K562 (cell line): ENCODE measurements around the gene LSS. TPM values are rescaled to one million over a fixed set of nuclear protein-coding genes. Genes with fewer than 3 reads are reported as not detected.

ENCODE experiments used
- ATAC-seq: fragments of 200-7000 bp; cut with Tn5 transposase; 3 replicates; pipeline ENCODE4 v1.9.1; 2020; ENCODE audit warnings: moderate library complexity
- BruUV-seq: library from RNA; stranded (reverse); fragments of 400-500 nt; replicated peaks from 2 replicates; lab custom pipeline; 2021; lab: Mats Ljungman, UMichigan
- CTCF ChIA-PET: fragments of 300-600 bp; formaldehyde crosslinking; extraction: SDS; loops from one replicate; lab custom pipeline; 2021; ENCODE audit warnings: low intra/inter-chr PET ratio; lab: Yijun Ruan, JAX
- POLR2A ChIA-PET: fragments of 300-600, 350-650 bp; sonication (Branson Sonifier 250); formaldehyde crosslinking; extraction: SDS; loops from one replicate; lab custom pipeline; 2021; ENCODE audit warnings: antibody characterized with exemption, inconsistent platforms; lab: Yijun Ruan, JAX
- DNase-seq, 4 experiments: peaks; one replicate each; pipeline versions ENCODE4 v3.0.0 to v3.0.0-alpha.2; 2011 to 2018; ENCODE audit warnings: low spot score in 3 of 4, mixed read lengths in 3 of 4; ENCODE audit errors: extremely low read depth in 1 of 4
- FAIRE-seq: peaks from 2 replicates; lab custom pipeline; 2011; peaks lifted over from hg19 to GRCh38; lab: Jason Lieb, UNC
- H2AFZ ChIP-seq: 2 replicates; pipeline ENCODE4 v1.6.0; 2011; ENCODE audit warnings: low read depth, low read length, control low read depth, inconsistent platforms
- H3K27ac ChIP-seq: fragments of 200-600 bp; 3 replicates; pipeline ENCODE4 v1.8.0; 2011; ENCODE audit warnings: low read depth, mild to moderate bottlenecking, control low read depth, inconsistent platforms, low read length, moderate library complexity, mixed read lengths; ENCODE audit errors: extremely low read depth
- H3K27me3 ChIP-seq, 2 experiments: fragments of 300-600 bp in 1 of 2; 2 replicates in 1 of 2; 3 replicates in 1 of 2; pipeline versions ENCODE4 v1.6.0 to v1.8.0; 2011; ENCODE audit warnings: inconsistent platforms in 2 of 2, low read length in 2 of 2, mild to moderate bottlenecking in 1 of 2, mixed read lengths in 1 of 2, moderate library complexity in 1 of 2; ENCODE audit not compliant: control insufficient read depth in 2 of 2, insufficient read depth in 2 of 2
- H3K36me3 ChIP-seq: fragments of 300-600 bp; 3 replicates; pipeline ENCODE4 v1.8.0; 2011; ENCODE audit warnings: mild to moderate bottlenecking, low read length, inconsistent platforms; ENCODE audit not compliant: control insufficient read depth, insufficient read depth
- H3K4me1 ChIP-seq, 2 experiments: fragments of 200-600 bp in 1 of 2; replicated peaks in 1 of 2; 2 replicates in 1 of 2; 3 replicates in 1 of 2; pipeline versions ENCODE4 v1.5.1 to v1.8.0; 2011; ENCODE audit warnings: inconsistent platforms in 2 of 2, low read length in 2 of 2, mild to moderate bottlenecking in 1 of 2, mixed read lengths in 1 of 2, moderate library complexity in 1 of 2; ENCODE audit not compliant: control insufficient read depth in 2 of 2, insufficient read depth in 2 of 2
- H3K4me2 ChIP-seq: 2 replicates; pipeline ENCODE4 v1.6.1; 2011; ENCODE audit warnings: low read length, control low read depth, inconsistent platforms, mixed read lengths; ENCODE audit not compliant: insufficient read depth
- H3K4me3 ChIP-seq: fragments of 200-600 bp; sonication (generic), shearing (Covaris generic); 2 replicates; pipeline ENCODE4 v1.5.1; 2016; ENCODE audit warnings: control low read depth, inconsistent platforms
- H3K79me2 ChIP-seq: fragments of 200-600 bp; 3 replicates; pipeline ENCODE4 v1.8.0; 2011; ENCODE audit warnings: low read length, inconsistent platforms; ENCODE audit not compliant: control insufficient read depth, insufficient read depth
- H3K9ac ChIP-seq, 2 experiments: 2 replicates each; pipeline versions ENCODE4 v1.6.0 to v1.6.1; 2011; ENCODE audit warnings: low read depth in 2 of 2, low read length in 2 of 2, control low read depth in 1 of 2, inconsistent platforms in 1 of 2, mild to moderate bottlenecking in 1 of 2, mixed read lengths in 1 of 2; ENCODE audit not compliant: insufficient read depth in 1 of 2
- H3K9me1 ChIP-seq: one replicate; pipeline ENCODE4 v1.6.0; 2011; ENCODE audit warnings: inconsistent platforms, mild to moderate bottlenecking, low read length, moderate library complexity; ENCODE audit not compliant: control insufficient read depth, insufficient read depth
- H3K9me3 ChIP-seq: replicated peaks from 2 replicates; pipeline ENCODE4 v1.5.1; 2011; ENCODE audit warnings: low read depth, low read length, inconsistent platforms; ENCODE audit not compliant: control insufficient read depth, insufficient read depth
- H4K20me1 ChIP-seq: replicated peaks from 2 replicates; pipeline ENCODE4 v1.6.1; 2011; ENCODE audit warnings: low read length, inconsistent platforms, mixed read lengths; ENCODE audit not compliant: control insufficient read depth, insufficient read depth
- CLOCK ChIP-seq: fragments of 250-450 bp; sonication (Bioruptor Pico); IDR thresholded peaks from 2 replicates; pipeline ENCODE4 v1.4.0; 2020; ENCODE audit warnings: mild to moderate bottlenecking, moderate library complexity, borderline replicate concordance
- HSF4 ChIP-seq: fragments of 250-450 bp; sonication (Bioruptor Pico); IDR thresholded peaks from 2 replicates; pipeline ENCODE4 v2.1.2; 2022; ENCODE audit warnings: mild to moderate bottlenecking, moderate library complexity, borderline replicate concordance
- NFXL1 ChIP-seq: fragments of 450-650 bp; formaldehyde crosslinking; IDR thresholded peaks from 2 replicates; pipeline ENCODE4 v1.4.0; 2021; ENCODE audit warnings: mild to moderate bottlenecking
- RFX1 ChIP-seq: fragments of 450-650 bp; IDR thresholded peaks from 2 replicates; pipeline ENCODE4 v1.6.1; 2016; ENCODE audit warnings: mild to moderate bottlenecking, moderate library complexity
- RREB1 ChIP-seq: fragments of 250-450 bp; sonication (Bioruptor Pico); IDR thresholded peaks from 2 replicates; pipeline ENCODE4 v1.4.0; 2020
- TAF7 ChIP-seq: fragments of 450-650 bp; IDR thresholded peaks from 2 replicates; pipeline ENCODE4 v1.6.1; 2016; ENCODE audit warnings: missing genetic modification characterization, missing compliant biosample characterization
- TAL1 ChIP-seq: fragments of 450-650 bp; IDR thresholded peaks from 2 replicates; pipeline ENCODE4 v1.6.1; 2016; ENCODE audit warnings: mild to moderate bottlenecking
- ZBTB33 ChIP-seq: sonication (generic); formaldehyde crosslinking; IDR thresholded peaks from 2 replicates; pipeline ENCODE4 v1.8.1; 2023; ENCODE audit warnings: mild to moderate bottlenecking, missing genetic modification reagents
- ZKSCAN8 ChIP-seq: fragments of 200-800 bp; sonication (Bioruptor generic); IDR thresholded peaks from 2 replicates; pipeline ENCODE4 v1.6.1; 2016; ENCODE audit warnings: missing genetic modification characterization, missing compliant biosample characterization
- ZNF174 ChIP-seq: fragments of 250-450 bp; sonication (Bioruptor Pico); IDR thresholded peaks from 2 replicates; pipeline ENCODE4 v1.4.0; 2020; ENCODE audit warnings: mild to moderate bottlenecking
- WGBS: fragments of 100-300 bp; shearing (Covaris generic); methylation state at CpG from one replicate; pipeline ENCODE4 v1.1.6; 2016; ENCODE audit warnings: low coverage, mixed read lengths; ENCODE audit not compliant: insufficient coverage; ENCODE audit errors: missing lambda C conversion rate; 5-methylcytosine and 5-hydroxymethylcytosine counted together
- in situ Hi-C: fragments of 300-500 bp; cut with MboI; formaldehyde crosslinking; loops from 4 replicates; pipeline ENCODE4 v1.15.0; 2018; ENCODE audit warnings: inconsistent platforms, mixed read lengths
- intact Hi-C: fragments of 100-400 bp; cut with micrococcal nuclease; formaldehyde crosslinking; loops from 2 replicates; pipeline ENCODE4 v1.14.2; 2022
- polyA plus RNA-seq, 8 experiments: library from polyadenylated mRNA; depleted of rRNA in 4 of 8; stranded (reverse) in 5 of 8; unstranded in 3 of 8; fragments of >200 nt; fragmentation: Nextera tagmentation in 2 of 8; fragmentation: Illumina TruSeq in 1 of 8; extraction: Ambion mirVana in 2 of 8; extraction: Trizol in 1 of 8; gene quantifications; 2 replicates each; pipeline versions ENCODE4 v1.2.1 to v1.2.3, GENCODE V29; 2011 to 2014; ENCODE audit warnings: inconsistent platforms in 1 of 8, missing spikeins in 1 of 8
- total RNA-seq, 7 experiments: library from RNA; depleted of rRNA in 6 of 7; stranded (reverse); fragments of >200 nt in 6 of 7; fragmentation: Illumina TruSeq in 2 of 7; extraction: Trizol in 2 of 7; gene quantifications; 2 replicates each; pipeline versions ENCODE4 v1.2.1 to v1.2.3, GENCODE V29; 2011 to 2021; ENCODE audit warnings: low replicate concordance in 1 of 7

The LSS gene
- total and polyA plus RNA-seq, 9 of the 15 experiments (the other 6 are each of a cell fraction or from before 2014, with no cell fraction given): 2.2 to 89.5 (median 37.4) TPM

GRCh38 chr21:46180778-46181391 lies 47.7 kb downstream of the LSS start:
- Histone ChIP-seq H2AFZ (no peak overlapping the region; the same call in 1 of the 2 replicates), H3K9me3 (no peaks in the 10 kb centered on the region), H3K9me1 (peaks cover 5% of the 10 kb centered on the region), H3K9ac (peak overlapping the region; percentile 54 to 87; a peak in 3 of 4 replicates), H3K27me3 (no peaks in the 10 kb centered on the region), H3K4me2 (peak overlapping the region; percentile 76), H3K27ac (peak overlapping the region; percentile 60; the same call in 2 of the 3 replicates), H3K4me3 (no peak overlapping the region), H3K36me3 (peaks cover 30% of the 10 kb centered on the region; the same call in 1 of the 3 replicates), H4K20me1 (no peaks in the 10 kb centered on the region), H3K79me2 (peaks cover 75% of the 10 kb centered on the region), H3K4me1 (peaks cover 41 to 63% of the 10 kb centered on the region in 2 experiments)
- CTCF ChIA-PET: no interaction called here
- in situ Hi-C loops (no loop called here), intact Hi-C loops (no loop called here)
- no TSS peak for BruUV-seq
- POLR2A ChIA-PET: interaction anchor here (1.8 kb wide), 1 partner anchor 8 kb away, joined by 5 read pairs; no protein-coding TSS in a partner anchor
- FAIRE-seq (no peak), ATAC-seq (peak; percentile 1; the same call in 1 of the 3 replicates), DNase-seq (no peak)
- 84% methylated on average over 20 of the region's 26 CpGs for WGBS
- TF ChIP-seq ZBTB33 (CRISPR knock-in tag) (peak; percentile 74; the same call in 1 of the 2 replicates), HSF4 (CRISPR knock-in tag) (no peak), RREB1 (CRISPR knock-in tag) (no peak), NFXL1 (CRISPR knock-in tag) (no peak), RFX1 (no peak), TAL1 (no peak), CLOCK (CRISPR knock-in tag) (no peak), ZKSCAN8 (CRISPR knock-in tag) (no peak), TAF7 (no peak), ZNF174 (no peak)
